Panc1 (cell line): ENCODE data around the gene ADAMTS16. TPM values are rescaled to one million over a fixed set of nuclear protein-coding genes. Genes with fewer than 3 reads are reported as not detected.

Source experiments
- ATAC-seq: fragments of 200-7000 bp; cut with Tn5 transposase; 2 replicates; pipeline ENCODE4 v1.9.1; 2020; ENCODE audit warnings: mild to moderate bottlenecking, moderate library complexity
- BruUV-seq: library from RNA; stranded (reverse); fragments of 400-500 nt; replicated peaks from 2 replicates; lab custom pipeline; 2021; lab: Mats Ljungman, UMichigan
- CTCF ChIA-PET: fragments of 300-600 bp; sonication (Branson Sonifier 250); formaldehyde crosslinking; loops from one replicate; lab custom pipeline; 2022; ENCODE audit warnings: antibody characterized with exemption; lab: Charles Lee
- POLR2A ChIA-PET: fragments of 300-600 bp; sonication (Branson Sonifier 250); formaldehyde crosslinking; loops from one replicate; lab custom pipeline; 2022; ENCODE audit warnings: antibody characterized with exemption; lab: Charles Lee
- DNase-seq: peaks from one replicate; pipeline ENCODE4 v3.0.0-alpha.2; 2010; ENCODE audit warnings: low read depth, low spot score
- H3K27ac ChIP-seq: 2 replicates; pipeline ENCODE4 v1.5.1; 2011; ENCODE audit warnings: mild to moderate bottlenecking, low read length, inconsistent platforms
- H3K27me3 ChIP-seq: fragments of 200-500 bp; sonication (Bioruptor generic); 2 replicates; pipeline ENCODE4 v1.6.0; 2014; ENCODE audit warnings: low read length, inconsistent platforms; ENCODE audit not compliant: control insufficient read depth, insufficient read depth
- H3K36me3 ChIP-seq: fragments of 200-500 bp; sonication (Bioruptor generic); 2 replicates; pipeline ENCODE4 v1.5.1; 2014; ENCODE audit warnings: inconsistent platforms, mild to moderate bottlenecking, low read length, moderate library complexity; ENCODE audit not compliant: control insufficient read depth, insufficient read depth
- H3K4me1 ChIP-seq: 2 replicates; pipeline ENCODE4 v1.5.1; 2011; ENCODE audit warnings: inconsistent platforms, mild to moderate bottlenecking, low read length, moderate library complexity; ENCODE audit not compliant: control insufficient read depth, insufficient read depth
- H3K4me3 ChIP-seq, 2 experiments: 2 replicates each; pipeline ENCODE4 v1.5.1; 2011 to 2012; ENCODE audit warnings: low read depth in 2 of 2, low read length in 2 of 2, mild to moderate bottlenecking in 2 of 2, inconsistent platforms in 1 of 2, moderate library complexity in 1 of 2
- H3K9me3 ChIP-seq: fragments of 200-500 bp; sonication (Bioruptor generic); 2 replicates; pipeline ENCODE4 v1.5.1; 2014; ENCODE audit warnings: low read depth, mild to moderate bottlenecking, inconsistent platforms, low read length, moderate library complexity; ENCODE audit not compliant: control insufficient read depth, insufficient read depth
- CTCF ChIP-seq: fragments of 450-650 bp; IDR thresholded peaks from 2 replicates; pipeline ENCODE4 v1.5.1; 2017; ENCODE audit warnings: mild to moderate bottlenecking
- POLR2AphosphoS5 ChIP-seq: IDR thresholded peaks from 2 replicates; pipeline ENCODE4 v1.6.1; 2012; ENCODE audit warnings: mild to moderate bottlenecking, low read depth, low read length, moderate library complexity
- REST ChIP-seq, 2 experiments: IDR thresholded peaks; 2 replicates each; pipeline ENCODE4 v1.6.1; 2011 to 2012; ENCODE audit warnings: low read depth in 2 of 2, control low read depth in 1 of 2, low read length in 1 of 2, mild to moderate bottlenecking in 1 of 2, moderate library complexity in 1 of 2; ENCODE audit not compliant: insufficient read depth in 1 of 2
- SIN3A ChIP-seq: IDR thresholded peaks from 2 replicates; pipeline ENCODE4 v1.6.1; 2012; ENCODE audit warnings: low read depth, mild to moderate bottlenecking, low read length, moderate library complexity, borderline replicate concordance; ENCODE audit not compliant: insufficient read depth
- TCF7L2 ChIP-seq: IDR thresholded peaks from 2 replicates; pipeline ENCODE4 v1.6.1; 2011; ENCODE audit warnings: mild to moderate bottlenecking, low read depth, low read length, inconsistent platforms
- in situ Hi-C: cut with HindIII; loops from 2 replicates; pipeline ENCODE4 v1.10.0; 2016; ENCODE audit warnings: low sequenced_read_pairs, low pct_unique_long_range_greater_than_20kb
- intact Hi-C: fragments of 100-400 bp; cut with micrococcal nuclease; formaldehyde crosslinking; loops from one replicate; pipeline ENCODE4 v1.10.0; 2022; ENCODE audit not compliant: unreplicated experiment
- total RNA-seq: library from RNA; stranded (reverse); gene quantifications from one replicate; pipeline ENCODE4 v1.2.1, GENCODE V29; 2021; ENCODE audit not compliant: unreplicated experiment

Gene ADAMTS16
- total RNA-seq, 1 experiment from 2014 or later, result 0.54 TPM

GRCh38 chr5:5350101-5350500 is 210.0 kb downstream of the ADAMTS16 start:
- Histone ChIP-seq H3K27me3 (no peaks in the 10 kb centered on the region), H3K4me3 (no peak overlapping the region), H3K27ac (no peak overlapping the region), H3K4me1 (no peaks in the 10 kb centered on the region), H3K9me3 (no peaks in the 10 kb centered on the region), H3K36me3 (no peaks in the 10 kb centered on the region)
- in situ Hi-C loops (no loop called here), intact Hi-C loops (no loop called here)
- ChIA-PET CTCF (no interaction called here), POLR2A (no interaction called here)
- DNase-seq, result no peak
- no TSS peak for BruUV-seq
- no peak for TF ChIP-seq POLR2AphosphoS5
- no peak for TF ChIP-seq CTCF
- no peak for TF ChIP-seq TCF7L2
- no peak for TF ChIP-seq REST (IDR thresholded peaks at IDR 0.05; ENCODE audit: insufficient read depth in 1 of 2, low read depth in 2 of 2, low read length in 1 of 2)
- no peak for TF ChIP-seq SIN3A
- no peak for ATAC-seq

- ATAC-seq (no peak), DNase-seq (no peak)
- no peak overlapping the region for H3K4me3 ChIP-seq
- BruUV-seq, result no TSS peak
- ChIA-PET POLR2A (no interaction called here), CTCF (interaction anchor here (0.6 kb wide), 1 partner anchor 157 kb away, joined by 3 read pairs; no protein-coding TSS in a partner anchor)
- no peaks in the 10 kb centered on the region for H3K4me1 ChIP-seq
- TF ChIP-seq POLR2AphosphoS5, result no peak
- TF ChIP-seq REST (IDR thresholded peaks at IDR 0.05; ENCODE audit: insufficient read depth in 1 of 2, low read depth in 2 of 2, low read length in 1 of 2), result no peak
- TF ChIP-seq SIN3A, result no peak
- no peak for TF ChIP-seq TCF7L2
- TF ChIP-seq CTCF, result no peak
- no peak overlapping the region for H3K27ac ChIP-seq
- H3K9me3 ChIP-seq, result no peaks in the 10 kb centered on the region
- intact Hi-C loops, result no loop called here
- no peaks in the 10 kb centered on the region for H3K27me3 ChIP-seq
- no peaks in the 10 kb centered on the region for H3K36me3 ChIP-seq
- in situ Hi-C loops, result no loop called here
Measured at GRCh38 chr5:5351288-5351979, 211.3 kb downstream of the ADAMTS16 start.
